SK-N-MC (cell line): ENCODE data around the gene NOP16.

ENCODE experiments used
- EZH2 ChIP-seq: fragments of 200-600 bp; sonication (generic); IDR thresholded peaks from one replicate; pipeline ENCODE4 v1.6.1; 2017; ENCODE audit warnings: antibody characterized with exemption
- FOXP2 ChIP-seq: optimal IDR thresholded peaks from 2 replicates; pipeline ENCODE3; 2011; ENCODE audit warnings: mild to moderate bottlenecking, moderate library complexity; ENCODE audit not compliant: insufficient read depth; ENCODE audit errors: extremely low read length, control extremely low read depth
- POLR2AphosphoS5 ChIP-seq: IDR thresholded peaks from 2 replicates; pipeline ENCODE4 v1.6.1; 2012; ENCODE audit warnings: mild to moderate bottlenecking, low read depth, low read length, borderline replicate concordance

DNA sequence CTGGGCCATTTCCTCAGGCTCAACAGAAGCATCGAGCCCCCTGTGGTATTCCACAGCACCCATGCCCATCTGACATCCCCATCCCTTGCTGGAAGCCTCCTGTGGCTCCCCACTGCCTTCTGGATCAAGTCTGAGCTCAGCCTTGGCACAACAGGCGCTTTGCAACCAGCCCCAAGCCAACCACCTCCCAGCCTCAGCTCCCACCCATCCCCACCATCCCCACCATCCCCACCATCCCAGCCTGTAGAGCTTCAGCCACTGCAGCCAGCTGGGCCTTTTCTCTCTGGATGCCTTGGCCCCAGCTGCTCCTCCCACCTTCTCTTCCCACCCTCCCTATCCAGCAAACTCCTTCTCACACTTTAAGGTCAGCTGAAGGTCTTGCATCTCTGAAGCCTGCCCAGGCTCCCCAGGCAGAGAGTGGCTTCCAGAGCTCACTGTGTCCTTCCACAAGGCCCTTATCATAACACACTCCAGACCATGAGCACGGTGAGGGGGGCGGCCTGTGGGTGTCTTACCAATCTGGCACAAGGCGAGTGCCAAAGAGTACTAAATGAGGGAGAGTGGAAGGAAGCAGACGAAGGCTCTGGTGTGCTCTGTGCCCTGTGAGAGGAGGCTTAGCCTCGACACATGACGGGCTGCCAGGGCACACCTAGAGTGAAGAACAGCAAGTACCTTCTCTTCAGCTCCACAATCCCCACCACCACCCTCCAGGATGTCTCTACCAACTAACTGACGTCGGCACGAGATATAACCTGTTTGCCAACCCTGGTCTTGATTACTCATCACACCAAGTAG is 6.7 kb upstream of the NOP16 start:
- no peak for TF ChIP-seq POLR2AphosphoS5
- no peak for TF ChIP-seq EZH2
- TF ChIP-seq FOXP2, result no peak
